Liver (tissue), 9 donors: ENCODE results near the gene PRSS12. TPM values are rescaled to one million over a fixed set of nuclear protein-coding genes. Genes with fewer than 3 reads are reported as not detected.

Experiments
- DNase-seq: peaks from one replicate; pipeline ENCODE4 v3.0.0-alpha.2; 2017; ENCODE audit warnings: low spot score
- H3K27ac ChIP-seq, 2 donors: one replicate each; pipeline ENCODE4 v1.7.0; 2013; ENCODE audit warnings: inconsistent platforms in 2 of 2, low read length in 2 of 2, control low read depth in 1 of 2, low read depth in 1 of 2, mild to moderate bottlenecking in 1 of 2
- H3K27me3 ChIP-seq, 4 donors: one replicate each; pipeline versions ENCODE4 v1.6.1 to v1.7.0; 2013; ENCODE audit warnings: low read length in 3 of 4, inconsistent platforms in 1 of 4, mild to moderate bottlenecking in 1 of 4, moderate library complexity in 1 of 4; ENCODE audit not compliant: control insufficient read depth in 4 of 4, insufficient read depth in 4 of 4
- H3K36me3 ChIP-seq, 4 donors: one replicate each; pipeline versions ENCODE4 v1.6.1 to v1.7.0; 2013; ENCODE audit warnings: low read length in 3 of 4, mild to moderate bottlenecking in 3 of 4, low read depth in 1 of 4, moderate library complexity in 1 of 4; ENCODE audit not compliant: control insufficient read depth in 4 of 4, insufficient read depth in 3 of 4
- H3K4me1 ChIP-seq, 4 donors: one replicate each; pipeline versions ENCODE4 v1.6.1 to v1.7.0; 2013; ENCODE audit warnings: low read length in 3 of 4, mild to moderate bottlenecking in 3 of 4, moderate library complexity in 1 of 4; ENCODE audit not compliant: control insufficient read depth in 4 of 4, insufficient read depth in 4 of 4
- H3K4me3 ChIP-seq, 3 donors: one replicate each; pipeline versions ENCODE4 v1.6.1 to v1.7.0; 2013; ENCODE audit warnings: low read length in 3 of 3, control low read depth in 1 of 3, low read depth in 1 of 3, mild to moderate bottlenecking in 1 of 3
- H3K9ac ChIP-seq, 2 donors: one replicate each; pipeline ENCODE4 v1.7.0; 2013; ENCODE audit warnings: low read length in 2 of 2, mild to moderate bottlenecking in 2 of 2, moderate library complexity in 2 of 2, control low read depth in 1 of 2, low read depth in 1 of 2
- H3K9me3 ChIP-seq, 4 donors: one replicate each; pipeline versions ENCODE4 v1.6.1 to v1.7.0; 2013; ENCODE audit warnings: low read length in 3 of 4; ENCODE audit not compliant: control insufficient read depth in 4 of 4
- ATF3 ChIP-seq: IDR thresholded peaks from 2 replicates; pipeline ENCODE4 v1.6.1; 2016; ENCODE audit warnings: antibody characterized with exemption
- CTCF ChIP-seq: fragments of 150-350 bp; IDR thresholded peaks from 2 replicates; pipeline ENCODE4 v1.5.1; 2017; ENCODE audit warnings: improper control_type of control experiment, low read depth, low read length; ENCODE audit not compliant: missing input control
- EGR1 ChIP-seq, 2 donors: IDR thresholded peaks; 2 replicates each; pipeline ENCODE4 v1.6.1; 2016 to 2018; ENCODE audit warnings: antibody characterized with exemption in 2 of 2, low read depth in 2 of 2
- FOXA1 ChIP-seq: IDR thresholded peaks from 2 replicates; pipeline ENCODE4 v1.6.1; 2016; ENCODE audit warnings: antibody characterized with exemption
- FOXA2 ChIP-seq: IDR thresholded peaks from 2 replicates; pipeline ENCODE4 v1.6.1; 2016; ENCODE audit warnings: antibody characterized with exemption
- GABPA ChIP-seq, 2 donors: IDR thresholded peaks in 1 of 2; conservative IDR thresholded peaks in 1 of 2; 2 replicates each; pipeline ENCODE4 v1.6.1; 2016; ENCODE audit warnings: antibody characterized with exemption in 2 of 2, mild to moderate bottlenecking in 1 of 2, moderate library complexity in 1 of 2
- HNF4A ChIP-seq, 2 donors: conservative IDR thresholded peaks; 2 replicates each; pipeline ENCODE4 v1.6.1; 2016; ENCODE audit warnings: antibody characterized with exemption in 2 of 2, mild to moderate bottlenecking in 2 of 2
- HNF4G ChIP-seq: IDR thresholded peaks from 2 replicates; pipeline ENCODE4 v1.6.1; 2016; ENCODE audit warnings: antibody characterized with exemption
- MAX ChIP-seq: IDR thresholded peaks from 2 replicates; pipeline ENCODE4 v1.6.1; 2016; ENCODE audit warnings: antibody characterized with exemption
- NR2F2 ChIP-seq: IDR thresholded peaks from 2 replicates; pipeline ENCODE4 v1.6.1; 2016; ENCODE audit warnings: antibody characterized with exemption
- RAD21 ChIP-seq, 2 donors: IDR thresholded peaks; 2 replicates each; pipeline ENCODE4 v1.6.1; 2016; ENCODE audit warnings: antibody characterized with exemption in 2 of 2, mild to moderate bottlenecking in 2 of 2
- REST ChIP-seq: IDR thresholded peaks from 2 replicates; pipeline ENCODE4 v1.6.1; 2016; ENCODE audit warnings: antibody characterized with exemption, mild to moderate bottlenecking
- RXRA ChIP-seq, 2 donors: IDR thresholded peaks; 2 replicates each; pipeline ENCODE4 v1.6.1; 2017 to 2018; ENCODE audit warnings: antibody characterized with exemption in 2 of 2, mild to moderate bottlenecking in 1 of 2
- SP1 ChIP-seq: IDR thresholded peaks from 2 replicates; pipeline ENCODE4 v1.6.1; 2018; ENCODE audit warnings: antibody characterized with exemption, mild to moderate bottlenecking
- TAF1 ChIP-seq: conservative IDR thresholded peaks from 2 replicates; pipeline ENCODE4 v1.6.1; 2016; ENCODE audit warnings: antibody characterized with exemption, mild to moderate bottlenecking
- YY1 ChIP-seq: IDR thresholded peaks from 2 replicates; pipeline ENCODE4 v1.6.1; 2016; ENCODE audit warnings: antibody characterized with exemption, mild to moderate bottlenecking
- ZBTB33 ChIP-seq: IDR thresholded peaks from 2 replicates; pipeline ENCODE4 v1.6.1; 2016; ENCODE audit warnings: antibody characterized with exemption
- WGBS: extraction: QIAGEN DNeasy Blood & Tissue Kit; methylation state at CpG from one replicate; pipeline ENCODE4 v1.1.7; 2013; 5-methylcytosine and 5-hydroxymethylcytosine counted together
- polyA plus RNA-seq, 2 donors: library from polyadenylated mRNA; stranded (reverse) in 1 of 2; unstranded in 1 of 2; fragments of 200-250 nt in 1 of 2; fragments of >200 nt in 1 of 2; fragmentation: Nextera tagmentation in 1 of 2; extraction: Ambion mirVana in 1 of 2; gene quantifications; one replicate each; pipeline versions ENCODE4 v1.2.1 to v1.2.3, GENCODE V29; 2013 to 2015
- total RNA-seq, 2 donors: library from RNA; depleted of rRNA; stranded (reverse); fragments of >200 nt; gene quantifications; one replicate each; pipeline ENCODE4 v1.2.3, GENCODE V29; 2014
- donor health status: healthy.
- donor health status: healthy.
- donor health status: healthy.
- donor health status: healthy.
- donor health status: healthy.

The PRSS12 gene
- total and polyA plus RNA-seq, 4 donors: 0.07 to 0.25 (median 0.10) TPM

GRCh38 chr4:118237531-118237930 lies 115.3 kb downstream of the PRSS12 start:
- Histone ChIP-seq H3K36me3 (no peaks in the 10 kb centered on the region), H3K4me1 (peaks cover 0 to 3% (median 0%) of the 10 kb centered on the region in 4 donors), H3K9me3 (no peaks in the 10 kb centered on the region), H3K27me3 (no peaks in the 10 kb centered on the region), H3K4me3 (no peak overlapping the region), H3K27ac (no peak overlapping the region), H3K9ac (no peak overlapping the region)
- no peak for DNase-seq
- no peak for TF ChIP-seq ZBTB33
- TF ChIP-seq FOXA1: no peak
- no peak for TF ChIP-seq EGR1 (IDR thresholded peaks at IDR 0.05; ENCODE audit: low read depth in 2 of 2)
- TF ChIP-seq SP1: no peak
- no peak for TF ChIP-seq RXRA (IDR thresholded peaks at IDR 0.05)
- no peak for TF ChIP-seq ATF3
- no peak for TF ChIP-seq RAD21 (IDR thresholded peaks at IDR 0.05)
- TF ChIP-seq HNF4A (conservative IDR thresholded peaks at IDR 0.05): no peak
- TF ChIP-seq NR2F2: no peak
- TF ChIP-seq TAF1: no peak
- TF ChIP-seq REST: no peak
- TF ChIP-seq FOXA2: no peak
- TF ChIP-seq YY1: no peak
- TF ChIP-seq MAX: no peak
- TF ChIP-seq HNF4G: no peak
- TF ChIP-seq CTCF: no peak
- WGBS: 89% methylated on average over 2 of the region's 2 CpGs

GRCh38 chr4:118235566-118236120 lies 117.2 kb downstream of the PRSS12 start:
- H3K4me1 ChIP-seq: peaks cover 0 to 3% (median 0%) of the 10 kb centered on the region in 4 donors
- no peak for DNase-seq
- no peaks in the 10 kb centered on the region for H3K9me3 ChIP-seq
- H3K9ac ChIP-seq: no peak overlapping the region
- no peaks in the 10 kb centered on the region for H3K27me3 ChIP-seq
- no peak overlapping the region for H3K27ac ChIP-seq
- no peaks in the 10 kb centered on the region for H3K36me3 ChIP-seq
- 95% methylated on average over 1 of the region's 1 CpG for WGBS
- no peak overlapping the region for H3K4me3 ChIP-seq
- TF ChIP-seq TAF1: no peak
- TF ChIP-seq GABPA (IDR thresholded peaks at IDR 0.05 in 1 of 2, conservative IDR thresholded peaks at IDR 0.05 in 1 of 2): no peak
- no peak for TF ChIP-seq FOXA1
- TF ChIP-seq YY1: no peak
- TF ChIP-seq ATF3: no peak
- TF ChIP-seq NR2F2: no peak
- TF ChIP-seq RAD21 (IDR thresholded peaks at IDR 0.05): no peak
- TF ChIP-seq HNF4G: no peak
- TF ChIP-seq HNF4A (conservative IDR thresholded peaks at IDR 0.05): no peak
- no peak for TF ChIP-seq CTCF
- TF ChIP-seq FOXA2: no peak
- TF ChIP-seq REST: no peak
